Cardiac muscle cell (in vitro differentiated cells and primary cell): ENCODE results near the gene LPP. TPM values are rescaled to one million over a fixed set of nuclear protein-coding genes. Genes with fewer than 3 reads are reported as not detected.

Experiments
- DNase-seq, 2 donors: peaks; one replicate each; pipeline versions ENCODE4 v3.0.0 to v3.0.0-alpha.2; 2010 to 2017; ENCODE audit warnings: low read depth in 1 of 2, low spot score in 1 of 2
- H3K27ac ChIP-seq: fragments of 200-600 bp; sonication (generic); 2 replicates; pipeline ENCODE4 v1.5.1; 2016
- H3K27me3 ChIP-seq: fragments of 200-600 bp; sonication (generic); 2 replicates; pipeline ENCODE4 v1.6.0; 2016; ENCODE audit warnings: control low read depth
- H3K36me3 ChIP-seq: fragments of 200-600 bp; sonication (generic); 2 replicates; pipeline ENCODE4 v1.5.1; 2016; ENCODE audit warnings: control low read depth
- H3K4me1 ChIP-seq: fragments of 200-600 bp; sonication (generic); 2 replicates; pipeline ENCODE4 v1.8.1; 2017; ENCODE audit warnings: low read depth, mild to moderate bottlenecking, mixed run types
- H3K4me3 ChIP-seq: fragments of 200-600 bp; sonication (generic); 2 replicates; pipeline ENCODE4 v1.5.1; 2016; ENCODE audit warnings: mild to moderate bottlenecking
- H3K9me3 ChIP-seq: fragments of 200-600 bp; sonication (generic); 2 replicates; pipeline ENCODE4 v1.5.1; 2017; ENCODE audit warnings: low read depth, mild to moderate bottlenecking, control low read depth
- CTCF ChIP-seq: IDR thresholded peaks from 2 replicates; pipeline ENCODE4 v1.5.1; 2012; ENCODE audit warnings: low read depth, mild to moderate bottlenecking, low read length
- polyA plus RNA-seq: library from polyadenylated mRNA; unstranded; fragments of >200 nt; fragmentation: Nextera tagmentation; extraction: Ambion mirVana; gene quantifications from 2 replicates; pipeline ENCODE4 v1.2.1, GENCODE V29; 2016
- total RNA-seq: library from RNA; depleted of rRNA; stranded (reverse); fragments of >200 nt; gene quantifications from 2 replicates; pipeline ENCODE4 v1.2.3, GENCODE V29; 2016

Gene LPP
- total and polyA plus RNA-seq, 2 experiments from 2014 or later, result 21.4 to 45.2 TPM

GRCh38 chr3:188819939-188820338 is 666.0 kb downstream of the LPP start:
- Histone ChIP-seq H3K4me1 (peaks cover 12% of the 10 kb centered on the region), H3K4me3 (no peak overlapping the region), H3K27ac (no peak overlapping the region), H3K36me3 (no peaks in the 10 kb centered on the region), H3K9me3 (no peaks in the 10 kb centered on the region), H3K27me3 (no peaks in the 10 kb centered on the region)
- no peak for TF ChIP-seq CTCF
- peak in 1 of 2 donors; percentile 70 for DNase-seq

- Histone ChIP-seq H3K27ac (no peak overlapping the region), H3K9me3 (no peaks in the 10 kb centered on the region), H3K27me3 (no peaks in the 10 kb centered on the region), H3K36me3 (no peaks in the 10 kb centered on the region), H3K4me3 (no peak overlapping the region), H3K4me1 (peaks cover 9% of the 10 kb centered on the region)
- no peak for TF ChIP-seq CTCF
- no peak for DNase-seq
Observed at GRCh38 chr3:188822004-188822403, 668.0 kb downstream of the LPP start.

GRCh38 chr3:188822411-188822810 is 668.5 kb downstream of the LPP start:
- no peak overlapping the region for H3K4me3 ChIP-seq
- H3K27ac ChIP-seq, result no peak overlapping the region
- H3K9me3 ChIP-seq, result no peaks in the 10 kb centered on the region
- H3K27me3 ChIP-seq, result no peaks in the 10 kb centered on the region
- no peak for TF ChIP-seq CTCF
- peaks cover 7% of the 10 kb centered on the region for H3K4me1 ChIP-seq
- DNase-seq, result no peak
- H3K36me3 ChIP-seq, result no peaks in the 10 kb centered on the region

- peaks cover 4% of the 10 kb centered on the region for H3K4me1 ChIP-seq
- no peaks in the 10 kb centered on the region for H3K36me3 ChIP-seq
- H3K27ac ChIP-seq, result no peak overlapping the region
- H3K4me3 ChIP-seq, result no peak overlapping the region
- H3K9me3 ChIP-seq, result no peaks in the 10 kb centered on the region
- TF ChIP-seq CTCF, result no peak
- DNase-seq, result no peak
- no peaks in the 10 kb centered on the region for H3K27me3 ChIP-seq
Observed at GRCh38 chr3:188824566-188824965, 670.6 kb downstream of the LPP start.

GRCh38 chr3:188825901-188826300 is 671.9 kb downstream of the LPP start:
- H3K27ac ChIP-seq, result no peak overlapping the region
- H3K4me3 ChIP-seq, result no peak overlapping the region
- no peaks in the 10 kb centered on the region for H3K36me3 ChIP-seq
- no peak for DNase-seq
- H3K9me3 ChIP-seq, result no peaks in the 10 kb centered on the region
- no peaks in the 10 kb centered on the region for H3K27me3 ChIP-seq
- peaks cover 4% of the 10 kb centered on the region for H3K4me1 ChIP-seq
- TF ChIP-seq CTCF, result no peak

- TF ChIP-seq CTCF, result no peak
- Histone ChIP-seq H3K27me3 (no peaks in the 10 kb centered on the region), H3K4me3 (no peak overlapping the region), H3K4me1 (peaks cover 4% of the 10 kb centered on the region), H3K27ac (no peak overlapping the region), H3K9me3 (no peaks in the 10 kb centered on the region), H3K36me3 (no peaks in the 10 kb centered on the region)
- DNase-seq, result no peak
Observed at GRCh38 chr3:188826574-188826973, 672.6 kb downstream of the LPP start.
